ENCODE measurements around the gene MCF2L. TPM values are rescaled to one million over a fixed set of nuclear protein-coding genes. Genes with fewer than 3 reads are reported as not detected.

The MCF2L gene
- total RNA-seq, 1 donor from 2014 or later: 69.7 TPM

DNA sequence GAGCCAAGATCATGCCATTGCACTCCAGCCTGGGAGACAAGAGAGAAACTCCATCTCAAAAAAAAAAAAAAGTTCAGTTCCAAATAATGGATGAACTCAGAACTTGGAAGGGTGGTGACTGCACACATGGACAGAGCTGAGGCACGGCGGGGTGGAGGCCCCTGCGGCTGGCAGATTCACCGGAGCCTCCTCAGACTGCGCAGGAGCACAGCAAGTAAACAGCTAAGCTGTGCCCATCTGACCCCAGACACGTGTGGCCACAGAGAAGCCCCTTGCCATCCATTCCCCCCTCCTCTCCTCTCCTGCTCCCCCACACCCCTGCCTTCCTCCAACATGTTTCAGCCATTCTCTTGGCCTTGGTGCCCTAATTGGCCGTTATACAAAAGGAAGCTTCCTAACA is 173.9 kb downstream of the MCF2L start:
- Histone ChIP-seq H3K4me3 (no peak overlapping the region), H3K27ac (no peak overlapping the region), H3K9me3 (no peaks in the 10 kb centered on the region), H3K27me3 (no peaks in the 10 kb centered on the region), H3K36me3 (no peaks in the 10 kb centered on the region), H3K4me1 (no peaks in the 10 kb centered on the region)
- TF ChIP-seq, protein P1, sequence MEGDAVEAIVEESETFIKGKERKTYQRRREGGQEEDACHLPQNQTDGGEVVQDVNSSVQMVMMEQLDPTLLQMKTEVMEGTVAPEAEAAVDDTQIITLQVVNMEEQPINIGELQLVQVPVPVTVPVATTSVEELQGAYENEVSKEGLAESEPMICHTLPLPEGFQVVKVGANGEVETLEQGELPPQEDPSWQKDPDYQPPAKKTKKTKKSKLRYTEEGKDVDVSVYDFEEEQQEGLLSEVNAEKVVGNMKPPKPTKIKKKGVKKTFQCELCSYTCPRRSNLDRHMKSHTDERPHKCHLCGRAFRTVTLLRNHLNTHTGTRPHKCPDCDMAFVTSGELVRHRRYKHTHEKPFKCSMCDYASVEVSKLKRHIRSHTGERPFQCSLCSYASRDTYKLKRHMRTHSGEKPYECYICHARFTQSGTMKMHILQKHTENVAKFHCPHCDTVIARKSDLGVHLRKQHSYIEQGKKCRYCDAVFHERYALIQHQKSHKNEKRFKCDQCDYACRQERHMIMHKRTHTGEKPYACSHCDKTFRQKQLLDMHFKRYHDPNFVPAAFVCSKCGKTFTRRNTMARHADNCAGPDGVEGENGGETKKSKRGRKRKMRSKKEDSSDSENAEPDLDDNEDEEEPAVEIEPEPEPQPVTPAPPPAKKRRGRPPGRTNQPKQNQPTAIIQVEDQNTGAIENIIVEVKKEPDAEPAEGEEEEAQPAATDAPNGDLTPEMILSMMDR (IDR thresholded peaks at IDR 0.05): no peak
- ATAC-seq: no peak
- no peak for DNase-seq
- intact Hi-C loops (cut with DNase I): no loop called here

DNA sequence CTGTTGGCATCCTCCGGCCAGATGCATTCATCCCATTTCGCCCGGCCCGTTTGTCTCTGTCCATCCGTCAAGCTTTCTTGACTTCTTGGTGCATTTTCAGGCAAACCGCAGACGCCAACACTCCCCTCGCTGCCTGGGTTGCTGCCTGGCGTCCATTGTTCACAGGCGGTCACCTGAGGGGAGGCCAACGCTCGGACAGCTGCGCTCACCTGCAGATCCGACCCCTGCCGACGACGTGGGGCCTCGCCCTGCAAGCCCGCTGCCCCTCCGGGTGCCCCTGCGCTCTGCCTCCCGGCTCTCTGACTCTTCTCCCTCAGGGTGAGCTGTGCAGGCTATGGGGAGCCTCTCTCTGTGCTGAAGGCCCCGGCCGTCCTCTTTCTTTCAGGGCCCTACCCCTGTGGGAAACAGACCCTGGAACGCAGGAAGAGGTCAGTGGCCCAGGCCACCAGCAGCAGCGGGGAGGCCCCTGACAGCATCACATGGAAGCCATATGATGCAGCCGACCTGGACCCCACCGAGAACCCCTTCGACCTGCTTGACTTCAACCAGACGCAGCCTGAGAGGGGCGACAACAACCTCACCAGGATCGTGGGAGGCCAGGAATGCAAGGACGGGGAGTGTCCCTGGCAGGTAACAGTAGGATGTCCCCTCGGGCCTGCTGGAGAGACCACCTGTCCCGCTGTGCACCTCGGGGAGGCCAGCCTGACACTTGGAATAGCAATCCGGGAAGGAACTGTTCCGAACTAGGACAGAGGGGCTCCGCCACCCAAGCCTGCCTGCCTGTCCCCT is 174.6 kb downstream of the MCF2L start:
- DNase-seq (no peak), ATAC-seq (no peak)
- Histone ChIP-seq H3K27me3 (no peaks in the 10 kb centered on the region), H3K36me3 (no peaks in the 10 kb centered on the region), H3K4me1 (no peaks in the 10 kb centered on the region), H3K9me3 (no peaks in the 10 kb centered on the region), H3K27ac (no peak overlapping the region), H3K4me3 (no peak overlapping the region)
- TF ChIP-seq, protein P1 (IDR thresholded peaks at IDR 0.05): no peak
- intact Hi-C loops (cut with DNase I): no loop called here

DNA sequence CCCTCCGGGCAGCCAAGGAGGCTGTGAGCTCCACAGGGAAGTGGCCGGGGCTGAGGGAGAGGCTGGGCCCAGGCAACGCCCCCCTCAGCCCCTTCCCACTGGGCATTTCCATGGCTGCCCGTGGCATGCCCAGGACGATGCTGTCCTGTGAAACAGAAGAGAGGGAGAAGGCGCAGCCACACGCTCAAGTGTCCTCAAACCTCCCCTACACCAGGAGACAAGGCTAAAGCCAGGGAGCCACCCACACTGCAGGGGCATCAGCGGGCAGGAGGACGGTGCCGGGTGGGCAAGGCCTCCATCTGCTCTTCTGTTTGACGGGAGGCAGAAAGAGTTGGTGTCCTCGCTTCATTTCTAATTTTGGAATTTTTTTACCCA is 175.2 kb downstream of the MCF2L start:
- H3K4me3 ChIP-seq: no peak overlapping the region
- no peaks in the 10 kb centered on the region for H3K27me3 ChIP-seq
- DNase-seq (no peak), ATAC-seq (peak; percentile 8)
- no peaks in the 10 kb centered on the region for H3K4me1 ChIP-seq
- TF ChIP-seq, protein P1 (IDR thresholded peaks at IDR 0.05): no peak
- H3K36me3 ChIP-seq: no peaks in the 10 kb centered on the region
- no peak overlapping the region for H3K27ac ChIP-seq
- intact Hi-C loops (cut with DNase I): no loop called here
- no peaks in the 10 kb centered on the region for H3K9me3 ChIP-seq

DNA sequence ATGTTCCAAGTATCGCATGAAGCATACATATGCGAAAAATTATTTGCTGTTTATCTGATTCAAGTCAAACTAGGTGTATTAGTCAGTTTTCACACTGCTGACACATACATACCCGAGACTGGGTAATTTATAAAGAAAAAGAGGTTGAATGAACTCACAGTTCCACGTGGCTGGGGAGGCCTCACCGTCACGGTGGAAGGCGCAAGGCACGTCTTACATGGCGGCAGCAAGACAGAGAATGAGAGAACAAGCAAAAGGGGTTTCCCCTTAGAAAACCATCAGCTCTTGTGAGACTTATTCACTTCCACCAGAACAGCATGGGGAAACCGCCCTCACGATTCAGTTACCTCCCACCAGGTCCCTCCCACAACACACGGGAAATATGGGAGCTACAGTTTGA is 176.5 kb downstream of the MCF2L start:
- DNase-seq (no peak), ATAC-seq (no peak)
- H3K4me1 ChIP-seq: no peaks in the 10 kb centered on the region
- TF ChIP-seq, protein P1 (IDR thresholded peaks at IDR 0.05): no peak
- H3K9me3 ChIP-seq: no peaks in the 10 kb centered on the region
- no peaks in the 10 kb centered on the region for H3K27me3 ChIP-seq
- no peaks in the 10 kb centered on the region for H3K36me3 ChIP-seq
- H3K4me3 ChIP-seq: no peak overlapping the region
- no peak overlapping the region for H3K27ac ChIP-seq
- intact Hi-C loops (cut with DNase I): no loop called here

DNA sequence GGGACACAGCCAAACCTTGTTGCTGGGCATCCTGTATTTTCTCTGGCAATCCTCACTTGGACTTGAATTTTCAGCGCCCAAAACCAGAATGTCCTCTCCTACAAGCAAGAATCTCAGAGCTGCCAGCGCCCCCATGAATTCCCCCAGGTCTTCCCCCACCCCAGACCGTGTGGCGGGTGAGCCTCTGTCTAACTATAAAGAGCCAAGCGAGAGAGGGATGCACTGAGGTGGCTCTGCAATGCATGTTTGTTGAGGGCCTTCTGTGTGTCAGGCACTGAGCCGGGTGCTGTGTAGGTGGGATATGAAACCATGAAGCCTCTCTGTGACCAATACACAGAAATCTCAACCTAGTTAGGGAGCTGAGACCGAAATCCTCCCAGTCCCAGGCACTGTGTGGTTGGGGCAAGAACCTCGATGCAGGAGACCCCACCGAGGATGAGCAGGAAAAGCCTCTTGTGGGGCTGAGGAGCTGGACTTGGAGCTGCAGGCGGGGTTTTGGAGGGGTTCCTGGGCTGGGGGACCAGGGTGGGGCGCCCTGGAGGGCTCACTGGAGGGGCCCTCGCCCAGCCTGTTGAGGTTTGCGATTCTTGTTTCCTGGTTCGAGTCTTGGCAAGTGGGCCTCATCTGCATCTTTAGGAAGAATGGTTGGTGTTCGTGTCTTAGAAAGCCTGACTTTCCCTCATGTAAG is 177.0 kb downstream of the MCF2L start:
- Histone ChIP-seq H3K4me1 (no peaks in the 10 kb centered on the region), H3K36me3 (no peaks in the 10 kb centered on the region), H3K9me3 (no peaks in the 10 kb centered on the region), H3K4me3 (no peak overlapping the region), H3K27me3 (no peaks in the 10 kb centered on the region), H3K27ac (no peak overlapping the region)
- DNase-seq (no peak), ATAC-seq (no peak)
- TF ChIP-seq, protein P1 (IDR thresholded peaks at IDR 0.05): no peak
- intact Hi-C loops (cut with DNase I): no loop called here
